ENCODE data around the gene TRIM47. TPM values are rescaled to one million over a fixed set of nuclear protein-coding genes. Genes with fewer than 3 reads are reported as not detected.

TRIM47 gene
- total and polyA plus RNA-seq, 2 of the 13 experiments (the other 11 are each of a cell fraction or from before 2014, with no cell fraction given): 33.5 to 82.0 TPM

DNA sequence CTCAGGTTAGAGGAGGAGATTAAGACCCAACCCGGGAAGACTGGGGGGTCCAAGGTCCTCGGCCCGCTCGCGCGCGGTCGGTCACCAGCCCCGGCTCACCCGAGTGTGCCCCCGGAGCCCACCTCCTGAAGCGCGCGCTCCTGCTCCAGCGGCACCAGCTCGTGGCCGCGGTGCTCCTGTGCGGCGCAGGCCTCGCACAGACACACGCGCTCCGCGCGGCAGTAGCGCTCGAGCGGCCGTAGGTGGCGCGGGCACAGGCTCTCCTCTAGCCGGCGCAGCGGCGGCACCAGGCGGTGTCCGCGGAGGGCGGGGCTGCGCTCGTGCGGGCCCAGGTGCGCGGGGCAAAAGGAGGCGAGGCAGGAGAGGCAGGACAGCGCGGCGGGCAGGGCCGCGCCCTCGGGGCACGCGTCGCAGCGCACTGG is 618 bp downstream of the TRIM47 start (continued):
- TF ChIP-seq, protein P1, sequence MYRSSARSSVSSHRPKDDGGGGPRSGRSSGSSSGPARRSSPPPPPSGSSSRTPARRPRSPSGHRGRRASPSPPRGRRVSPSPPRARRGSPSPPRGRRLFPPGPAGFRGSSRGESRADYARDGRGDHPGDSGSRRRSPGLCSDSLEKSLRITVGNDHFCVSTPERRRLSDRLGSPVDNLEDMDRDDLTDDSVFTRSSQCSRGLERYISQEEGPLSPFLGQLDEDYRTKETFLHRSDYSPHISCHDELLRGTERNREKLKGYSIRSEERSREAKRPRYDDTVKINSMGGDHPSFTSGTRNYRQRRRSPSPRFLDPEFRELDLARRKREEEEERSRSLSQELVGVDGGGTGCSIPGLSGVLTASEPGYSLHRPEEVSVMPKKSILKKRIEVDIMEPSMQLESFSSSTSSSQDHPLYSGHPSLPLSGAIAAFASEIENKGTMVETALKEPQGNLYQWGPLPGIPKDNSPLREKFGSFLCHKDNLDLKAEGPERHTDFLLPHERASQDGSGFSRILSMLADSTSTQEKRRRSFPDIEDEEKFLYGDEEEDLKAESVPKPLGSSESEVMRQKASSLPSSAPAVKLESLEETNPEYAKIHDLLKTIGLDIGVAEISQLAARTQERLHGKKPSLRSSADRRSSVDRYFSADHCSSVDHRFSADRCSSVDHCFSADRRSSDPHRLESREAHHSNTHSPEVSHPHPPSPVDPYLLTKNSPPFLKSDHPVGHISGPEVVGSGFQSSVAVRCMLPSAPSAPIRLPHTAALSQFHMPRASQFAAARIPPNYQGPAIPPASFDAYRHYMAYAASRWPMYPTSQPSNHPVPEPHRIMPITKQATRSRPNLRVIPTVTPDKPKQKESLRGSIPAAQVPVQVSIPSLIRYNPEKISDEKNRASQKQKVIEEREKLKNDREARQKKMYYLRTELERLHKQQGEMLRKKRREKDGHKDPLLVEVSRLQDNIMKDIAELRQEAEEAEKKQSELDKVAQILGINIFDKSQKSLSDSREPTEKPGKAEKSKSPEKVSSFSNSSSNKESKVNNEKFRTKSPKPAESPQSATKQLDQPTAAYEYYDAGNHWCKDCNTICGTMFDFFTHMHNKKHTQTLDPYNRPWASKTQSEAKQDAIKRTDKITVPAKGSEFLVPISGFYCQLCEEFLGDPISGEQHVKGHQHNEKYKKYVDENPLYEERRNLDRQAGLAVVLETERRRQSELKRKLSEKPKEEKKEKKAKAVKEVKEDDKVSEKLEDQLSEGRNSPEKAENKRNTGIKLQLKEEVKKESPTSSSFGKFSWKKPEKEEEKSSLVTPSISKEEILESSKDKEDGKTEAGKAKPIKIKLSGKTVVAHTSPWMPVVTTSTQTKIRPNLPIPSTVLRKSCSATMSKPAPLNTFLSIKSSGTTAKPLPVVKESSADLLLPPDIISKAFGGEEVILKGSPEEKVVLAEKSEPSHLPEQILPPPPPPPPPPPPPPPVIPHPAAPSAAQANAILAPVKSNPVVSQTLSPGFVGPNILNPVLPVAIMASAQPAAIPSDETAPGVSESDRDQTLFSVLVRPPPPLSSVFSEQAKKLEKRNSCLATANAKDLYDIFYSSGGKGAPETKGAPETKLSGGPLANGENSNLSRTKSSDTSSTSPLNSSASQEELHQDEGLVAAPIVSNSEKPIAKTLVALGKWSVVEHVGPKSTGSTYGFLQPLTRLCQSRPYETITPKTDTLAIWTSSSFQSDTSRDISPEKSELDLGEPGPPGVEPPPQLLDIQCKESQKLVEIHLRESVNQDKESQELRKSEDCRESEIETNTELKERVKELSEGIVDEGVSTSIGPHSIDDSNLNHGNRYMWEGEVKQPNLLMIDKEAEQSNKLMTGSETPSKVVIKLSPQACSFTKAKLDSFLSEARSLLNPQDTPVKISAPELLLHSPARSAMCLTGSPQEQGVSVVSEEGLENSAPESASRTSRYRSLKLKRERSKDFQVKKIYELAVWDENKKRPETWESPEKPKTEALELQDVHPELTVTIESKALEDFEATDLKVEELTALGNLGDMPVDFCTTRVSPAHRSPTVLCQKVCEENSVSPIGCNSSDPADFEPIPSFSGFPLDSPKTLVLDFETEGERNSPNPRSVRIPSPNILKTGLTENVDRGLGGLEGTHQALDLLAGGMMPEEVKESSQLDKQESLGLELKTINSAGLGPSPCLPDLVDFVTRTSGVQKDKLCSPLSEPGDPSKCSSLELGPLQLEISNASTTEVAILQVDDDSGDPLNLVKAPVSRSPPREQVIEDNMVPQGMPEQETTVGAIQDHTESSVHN (CRISPR knock-in tag; IDR thresholded peaks at IDR 0.05): no peak
- TF ChIP-seq HINFP (CRISPR knock-in tag; IDR thresholded peaks at IDR 0.05; ENCODE audit: low read depth) (0 out of 2 replicates have a peak, but pooled peaks have one; percentile 76), CERS6 (CRISPR knock-in tag; IDR thresholded peaks at IDR 0.05) (no peak; the same call in 1 of the 2 replicates), THAP11 (CRISPR knock-in tag; IDR thresholded peaks at IDR 0.05) (peak; percentile 27; the same call in 1 of the 2 replicates), KLF15 (CRISPR knock-in tag; IDR thresholded peaks at IDR 0.05; ENCODE audit: borderline replicate concordance) (peak; percentile 71; the same call in 1 of the 2 replicates), PPARG (CRISPR knock-in tag; conservative IDR thresholded peaks at IDR 0.05) (no peak), FOXJ3 (CRISPR knock-in tag; IDR thresholded peaks at IDR 0.05; ENCODE audit: borderline replicate concordance) (no peak), SRF (IDR thresholded peaks at IDR 0.05; ENCODE audit: low read depth, low read length) (no peak), CREM (IDR thresholded peaks at IDR 0.05) (no peak), CREM (CRISPR knock-in tag; IDR thresholded peaks at IDR 0.05) (no peak), ZEB1 (IDR thresholded peaks at IDR 0.05; ENCODE audit: insufficient replicate concordance, low read depth) (no peak), ZNF768 (CRISPR knock-in tag; IDR thresholded peaks at IDR 0.05) (0 out of 2 replicates have a peak, but pooled peaks have one; percentile 26), KMT2A (CRISPR knock-in tag; IDR thresholded peaks at IDR 0.05) (0 out of 2 replicates have a peak, but pooled peaks have one; percentile 7), TBX2 (CRISPR knock-in tag; IDR thresholded peaks at IDR 0.05; ENCODE audit: borderline replicate concordance) (peak; percentile 27; the same call in 1 of the 2 replicates), MLXIP (CRISPR knock-in tag; IDR thresholded peaks at IDR 0.05; ENCODE audit: borderline replicate concordance) (0 out of 2 replicates have a peak, but pooled peaks have one; percentile 35), HCFC1 (IDR thresholded peaks at IDR 0.05; ENCODE audit: low read depth, low read length) (no peak), RNF2 (conservative IDR thresholded peaks at IDR 0.05; ENCODE audit: low read depth) (peak; percentile 62; the same call in 1 of the 2 replicates)

Data from HepG2 (cell line).